A204.1 (cell line): ENCODE measurements around the gene MARCKS.
A peak's percentile ranks its signal among the peaks of the same experiment; 100 is the strongest.

Source experiments
- FAIRE-seq: peaks from 2 replicates; lab custom pipeline; 2012; peaks lifted over from hg19 to GRCh38; lab: Jason Lieb, UNC

The MARCKS gene

DNA sequence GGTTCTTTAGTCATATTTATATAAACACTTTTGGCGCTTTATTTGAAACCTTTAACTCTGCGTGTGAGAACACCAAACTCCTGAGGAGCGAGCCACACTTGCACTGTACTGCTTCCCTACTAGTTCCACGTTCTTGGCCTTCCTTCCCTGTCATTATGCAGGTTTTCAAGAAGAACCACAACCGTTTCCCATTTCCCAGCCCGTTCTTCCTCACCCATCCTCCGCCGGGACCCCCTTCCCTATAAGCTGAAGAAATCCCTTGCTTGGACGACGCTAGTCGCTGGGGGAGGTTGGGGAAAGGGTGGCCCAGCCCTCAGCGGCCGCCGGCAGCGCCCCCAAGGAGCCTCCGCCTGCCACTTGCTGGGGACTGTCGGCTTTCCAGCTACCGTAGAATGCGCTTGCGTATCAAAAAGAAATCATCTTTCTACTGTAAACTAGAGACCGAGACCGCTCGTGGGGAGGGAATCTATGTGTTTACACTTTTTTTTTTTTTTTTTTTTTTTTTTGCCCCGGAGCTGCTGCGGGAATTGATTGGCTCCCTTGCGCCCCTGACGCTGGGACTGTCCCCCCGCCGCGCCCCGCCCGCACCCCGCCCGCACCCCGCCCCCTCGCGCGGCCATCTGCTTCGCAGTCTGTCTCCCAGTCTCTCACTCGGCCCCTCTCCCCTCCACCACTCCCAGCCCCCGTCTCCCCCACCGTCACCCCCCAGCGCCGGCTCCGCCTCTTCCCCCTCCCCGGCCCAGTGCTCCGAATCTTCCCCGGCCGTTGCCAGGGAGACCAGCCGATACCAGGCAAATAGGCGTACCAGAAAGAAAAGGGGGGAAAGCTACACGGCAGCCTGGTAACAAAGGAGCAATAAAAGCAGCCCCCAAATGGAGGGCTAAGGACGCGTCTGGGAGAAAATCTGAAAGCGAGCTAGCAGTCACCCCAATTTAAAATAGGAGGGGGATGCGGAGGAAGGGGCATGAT lies 2.3 kb upstream of the MARCKS start:
- FAIRE-seq: no peak

DNA sequence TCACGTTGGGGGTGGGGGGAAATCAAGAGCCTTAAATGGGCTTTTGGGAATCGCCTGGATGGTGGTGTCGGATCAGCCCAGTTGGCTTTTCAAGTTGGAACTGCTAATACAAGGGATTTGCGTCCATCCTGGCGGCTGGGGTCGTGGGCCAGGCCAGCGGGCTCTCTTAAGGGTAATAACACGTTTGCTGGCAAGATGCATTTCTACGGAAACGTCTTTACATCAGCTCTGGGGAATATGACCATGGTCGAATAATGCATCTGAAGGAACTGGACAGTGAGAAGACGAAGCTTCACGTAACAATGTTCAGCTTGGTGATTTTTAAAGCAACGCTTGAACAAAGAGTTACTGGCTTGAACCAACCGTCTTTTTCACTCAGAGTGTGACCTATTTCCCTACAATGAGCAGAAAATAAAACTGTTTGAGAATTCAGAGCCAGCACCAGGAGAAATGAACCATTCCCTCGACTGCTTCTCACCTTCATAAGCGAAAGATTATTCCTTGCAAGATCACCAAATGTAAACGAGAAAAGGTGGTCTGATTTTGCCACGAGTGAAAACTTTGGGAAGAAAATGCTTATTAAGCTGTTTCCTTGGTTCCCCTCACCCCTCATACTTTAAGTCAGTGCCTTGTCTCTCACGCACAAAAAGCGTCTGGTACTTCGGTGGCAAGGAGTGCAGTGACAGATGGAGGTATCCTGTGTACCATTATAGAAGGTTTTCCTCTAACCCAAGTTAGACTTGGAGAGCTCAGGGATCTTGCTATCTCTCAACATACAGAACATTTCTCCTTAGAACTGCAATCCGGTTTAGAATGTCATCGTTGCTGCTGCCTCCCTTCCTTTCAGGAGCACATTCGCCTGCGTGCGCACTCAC lies 1.4 kb upstream of the MARCKS start:
- FAIRE-seq: no peak

DNA sequence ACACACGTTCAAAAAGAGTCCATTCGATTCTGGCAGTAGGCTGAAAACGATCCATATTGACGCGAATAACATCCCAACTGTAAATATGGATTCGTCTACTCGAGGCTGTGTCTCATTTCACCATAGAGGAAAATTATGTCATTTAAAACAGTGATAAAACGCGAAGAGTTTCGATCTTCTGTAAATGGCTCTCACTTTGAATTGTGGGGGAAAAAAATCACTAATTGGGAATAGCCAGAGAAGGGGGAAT lies 845 bp upstream of the MARCKS start:
- FAIRE-seq: no peak

DNA sequence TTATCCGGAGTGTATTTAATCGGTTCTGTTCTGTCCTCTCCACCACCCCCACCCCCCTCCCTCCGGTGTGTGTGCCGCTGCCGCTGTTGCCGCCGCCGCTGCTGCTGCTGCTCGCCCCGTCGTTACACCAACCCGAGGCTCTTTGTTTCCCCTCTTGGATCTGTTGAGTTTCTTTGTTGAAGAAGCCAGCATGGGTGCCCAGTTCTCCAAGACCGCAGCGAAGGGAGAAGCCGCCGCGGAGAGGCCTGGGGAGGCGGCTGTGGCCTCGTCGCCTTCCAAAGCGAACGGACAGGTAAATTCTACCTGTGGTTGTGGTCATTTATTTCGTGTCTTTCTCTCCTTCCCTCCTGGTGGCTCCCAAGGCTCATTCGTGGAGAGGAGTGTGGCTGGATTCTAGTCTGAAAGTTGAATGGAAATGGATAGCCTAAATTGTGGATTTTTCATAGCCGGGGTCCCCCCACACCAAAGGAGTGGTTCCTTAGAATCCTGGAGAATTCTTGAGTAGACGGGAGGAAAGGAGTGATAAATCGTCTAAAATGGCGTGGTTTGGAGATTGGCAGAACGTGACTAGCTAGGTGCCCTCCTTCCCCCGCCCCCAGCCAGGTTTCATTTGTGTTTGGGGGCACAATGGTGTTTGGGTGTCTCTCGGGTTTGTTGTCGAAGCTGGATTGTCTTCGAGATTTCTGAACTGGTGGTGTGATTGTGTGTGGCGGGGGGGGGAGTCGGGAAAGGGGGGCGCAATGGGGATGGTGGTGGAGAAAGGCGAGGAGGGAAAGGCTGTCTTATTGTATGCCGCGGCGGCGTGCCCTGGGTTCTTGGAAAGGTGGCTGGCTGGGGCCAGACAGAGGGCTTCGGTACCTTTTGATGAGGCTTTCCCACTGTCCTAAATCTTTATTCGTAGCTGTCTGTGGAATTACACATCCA lies 673 bp downstream of the MARCKS start:
- FAIRE-seq: no peak

DNA sequence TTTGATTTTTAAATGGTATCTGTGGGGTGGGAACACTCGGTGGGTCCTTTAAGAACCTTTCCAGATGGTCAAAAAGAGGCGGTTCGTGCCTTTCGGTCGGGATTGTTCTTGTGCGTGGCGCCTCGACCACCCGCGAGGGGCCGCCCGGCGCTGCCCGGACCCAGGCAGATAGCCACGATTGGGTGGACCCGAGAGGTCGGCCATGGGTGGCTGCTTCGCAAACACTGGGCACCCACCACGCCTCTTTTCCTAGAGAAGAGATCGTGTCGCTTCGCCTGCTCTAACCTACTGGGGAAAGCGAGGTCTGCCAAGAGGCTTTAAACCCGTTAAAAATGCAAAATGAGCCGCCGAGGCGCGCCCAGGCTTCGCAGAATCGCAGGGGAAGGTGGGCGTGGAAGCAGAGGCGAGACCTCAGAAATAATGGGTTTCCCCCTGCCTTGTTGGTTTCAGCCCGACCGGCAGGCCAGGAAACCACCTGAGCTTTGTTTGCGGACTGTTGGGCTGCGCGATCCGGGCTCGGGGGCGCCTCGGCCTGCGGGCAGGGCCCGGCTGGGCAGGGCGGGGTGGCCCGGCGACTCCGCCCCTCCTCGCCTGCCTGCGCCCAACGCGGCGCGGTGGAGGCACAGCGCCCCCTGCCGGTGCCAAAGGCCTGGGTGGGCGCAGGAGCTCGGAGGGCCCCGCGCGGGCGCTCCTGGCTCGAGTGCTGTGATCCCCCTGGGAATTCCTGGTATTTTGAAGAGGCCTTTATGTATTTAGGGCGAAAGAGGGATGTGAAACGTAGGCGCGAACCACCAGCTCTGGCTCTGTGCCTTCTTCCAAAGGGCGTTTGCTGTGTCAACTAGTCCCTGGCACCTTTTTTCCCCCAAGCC lies 1.6 kb downstream of the MARCKS start:
- no peak for FAIRE-seq

DNA sequence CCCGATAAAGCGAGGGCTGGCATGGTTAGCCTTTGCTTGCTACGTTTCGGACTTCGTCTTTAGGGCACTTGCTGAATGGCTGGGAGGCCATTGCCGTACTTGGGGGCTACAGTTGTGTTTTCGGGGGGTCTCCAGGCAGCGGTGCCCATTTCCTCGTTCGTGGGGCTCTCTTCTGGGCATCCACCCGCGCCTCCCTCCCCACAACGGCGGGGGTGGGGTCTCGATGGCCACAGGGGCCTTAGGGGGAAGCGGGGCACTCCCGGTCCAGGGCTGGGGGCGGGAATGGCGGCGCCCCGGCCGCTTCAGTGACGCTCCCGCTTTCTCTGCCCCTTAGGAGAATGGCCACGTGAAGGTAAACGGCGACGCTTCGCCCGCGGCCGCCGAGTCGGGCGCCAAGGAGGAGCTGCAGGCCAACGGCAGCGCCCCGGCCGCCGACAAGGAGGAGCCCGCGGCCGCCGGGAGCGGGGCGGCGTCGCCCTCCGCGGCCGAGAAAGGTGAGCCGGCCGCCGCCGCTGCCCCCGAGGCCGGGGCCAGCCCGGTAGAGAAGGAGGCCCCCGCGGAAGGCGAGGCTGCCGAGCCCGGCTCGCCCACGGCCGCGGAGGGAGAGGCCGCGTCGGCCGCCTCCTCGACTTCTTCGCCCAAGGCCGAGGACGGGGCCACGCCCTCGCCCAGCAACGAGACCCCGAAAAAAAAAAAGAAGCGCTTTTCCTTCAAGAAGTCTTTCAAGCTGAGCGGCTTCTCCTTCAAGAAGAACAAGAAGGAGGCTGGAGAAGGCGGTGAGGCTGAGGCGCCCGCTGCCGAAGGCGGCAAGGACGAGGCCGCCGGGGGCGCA lies 2.4 kb downstream of the MARCKS start:
- no peak for FAIRE-seq

DNA sequence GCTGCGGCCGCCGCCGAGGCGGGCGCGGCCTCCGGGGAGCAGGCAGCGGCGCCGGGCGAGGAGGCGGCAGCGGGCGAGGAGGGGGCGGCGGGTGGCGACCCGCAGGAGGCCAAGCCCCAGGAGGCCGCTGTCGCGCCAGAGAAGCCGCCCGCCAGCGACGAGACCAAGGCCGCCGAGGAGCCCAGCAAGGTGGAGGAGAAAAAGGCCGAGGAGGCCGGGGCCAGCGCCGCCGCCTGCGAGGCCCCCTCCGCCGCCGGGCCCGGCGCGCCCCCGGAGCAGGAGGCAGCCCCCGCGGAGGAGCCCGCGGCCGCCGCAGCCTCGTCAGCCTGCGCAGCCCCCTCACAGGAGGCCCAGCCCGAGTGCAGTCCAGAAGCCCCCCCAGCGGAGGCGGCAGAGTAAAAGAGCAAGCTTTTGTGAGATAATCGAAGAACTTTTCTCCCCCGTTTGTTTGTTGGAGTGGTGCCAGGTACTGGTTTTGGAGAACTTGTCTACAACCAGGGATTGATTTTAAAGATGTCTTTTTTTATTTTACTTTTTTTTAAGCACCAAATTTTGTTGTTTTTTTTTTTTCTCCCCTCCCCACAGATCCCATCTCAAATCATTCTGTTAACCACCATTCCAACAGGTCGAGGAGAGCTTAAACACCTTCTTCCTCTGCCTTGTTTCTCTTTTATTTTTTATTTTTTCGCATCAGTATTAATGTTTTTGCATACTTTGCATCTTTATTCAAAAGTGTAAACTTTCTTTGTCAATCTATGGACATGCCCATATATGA lies 3.2 kb downstream of the MARCKS start:
- FAIRE-seq: no peak

DNA sequence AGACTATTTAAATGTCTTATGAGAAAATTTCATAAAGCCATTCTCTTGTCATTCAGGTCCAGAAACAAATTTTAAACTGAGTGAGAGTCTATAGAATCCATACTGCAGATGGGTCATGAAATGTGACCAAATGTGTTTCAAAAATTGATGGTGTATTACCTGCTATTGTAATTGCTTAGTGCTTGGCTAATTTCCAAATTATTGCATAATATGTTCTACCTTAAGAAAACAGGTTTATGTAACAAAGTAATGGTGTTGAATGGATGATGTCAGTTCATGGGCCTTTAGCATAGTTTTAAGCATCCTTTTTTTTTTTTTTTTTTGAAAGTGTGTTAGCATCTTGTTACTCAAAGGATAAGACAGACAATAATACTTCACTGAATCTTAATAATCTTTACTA lies 5.0 kb downstream of the MARCKS start:
- no peak for FAIRE-seq

DNA sequence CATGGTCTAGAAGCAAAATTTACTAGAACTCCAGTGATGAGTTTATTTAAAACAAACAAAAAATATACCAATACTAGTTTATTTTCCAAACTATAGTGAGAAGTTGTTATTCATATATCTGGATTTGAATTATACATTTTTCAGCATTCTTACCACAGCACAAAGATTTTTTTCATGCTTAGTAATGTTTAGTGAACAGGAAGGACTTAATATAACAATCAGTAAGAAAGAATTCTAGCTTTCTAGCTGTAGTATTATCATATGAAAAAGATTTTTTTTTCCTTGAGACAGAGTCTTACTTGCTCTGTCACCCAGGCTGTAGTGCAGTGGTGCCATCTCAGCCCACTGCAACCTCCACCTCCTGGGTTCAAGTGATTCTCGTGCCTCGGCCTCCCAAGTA lies 13.8 kb downstream of the MARCKS start:
- no peak for FAIRE-seq

DNA sequence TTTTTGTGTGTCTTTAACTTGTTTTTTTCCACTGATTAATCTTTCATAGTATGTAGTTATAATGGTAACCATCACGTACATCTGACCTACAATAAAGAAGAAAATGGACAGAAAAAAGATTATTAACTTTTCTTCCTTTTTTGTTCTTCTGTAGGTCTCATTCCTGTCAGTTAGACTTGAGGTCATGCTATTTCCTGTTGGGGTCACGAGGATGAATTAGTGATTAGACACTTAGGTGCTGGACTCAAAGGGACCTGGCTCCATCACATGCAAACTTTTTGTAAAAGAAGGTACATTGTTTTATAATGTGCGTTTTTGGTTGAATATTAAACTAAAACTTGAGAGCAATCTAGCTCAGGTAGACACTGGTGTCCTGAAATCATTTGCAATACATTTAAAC lies 14.8 kb downstream of the MARCKS start:
- no peak for FAIRE-seq

DNA sequence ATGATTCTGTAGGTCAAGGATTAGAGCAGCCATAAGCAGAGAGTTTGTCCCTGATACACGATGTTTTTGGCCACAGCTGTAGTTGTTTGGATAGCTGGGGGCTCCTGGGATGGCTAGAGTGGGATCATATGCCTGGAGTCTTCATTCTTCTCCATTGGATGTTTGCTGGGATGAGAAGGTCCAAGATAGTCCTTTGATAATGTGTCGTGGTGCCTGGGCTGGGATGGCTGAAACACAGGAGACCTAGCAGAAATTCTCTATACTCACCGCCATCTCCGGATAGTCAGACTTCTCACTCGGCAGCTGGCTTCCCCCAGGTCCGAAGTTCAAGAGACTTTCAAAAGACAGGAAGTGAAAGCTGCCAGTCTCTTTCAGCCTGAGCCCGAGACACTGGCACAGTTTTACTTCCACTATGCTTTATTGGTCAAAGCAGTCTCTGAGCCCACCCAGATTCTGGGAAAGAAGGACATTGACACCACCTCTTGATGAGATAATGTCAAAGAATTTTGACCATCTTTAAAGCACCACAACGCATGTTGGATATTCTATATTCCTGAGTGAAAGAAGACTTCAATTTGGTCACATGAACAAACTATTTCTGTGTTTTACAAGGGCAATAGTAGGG lies 16.0 kb downstream of the MARCKS start:
- FAIRE-seq: no peak

DNA sequence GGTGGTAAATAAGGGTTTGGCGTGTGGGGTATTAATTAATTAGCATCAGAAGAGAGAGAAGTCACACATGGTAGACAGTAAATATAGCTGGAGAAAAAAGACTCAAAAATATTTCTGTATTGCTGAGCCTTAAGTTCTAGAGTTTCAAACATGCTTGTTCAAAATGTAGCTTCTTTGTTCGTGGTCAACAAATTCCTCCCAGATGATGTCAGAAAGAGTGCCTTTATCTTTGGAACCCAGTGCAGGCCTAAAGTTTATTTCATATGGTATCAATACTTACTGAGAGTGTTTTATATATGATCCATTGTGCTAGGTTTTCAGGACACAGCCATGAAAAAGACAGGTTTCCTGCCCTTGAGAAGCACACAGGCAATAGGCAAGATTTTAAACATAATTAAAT lies 18.3 kb downstream of the MARCKS start:
- FAIRE-seq: no peak

DNA sequence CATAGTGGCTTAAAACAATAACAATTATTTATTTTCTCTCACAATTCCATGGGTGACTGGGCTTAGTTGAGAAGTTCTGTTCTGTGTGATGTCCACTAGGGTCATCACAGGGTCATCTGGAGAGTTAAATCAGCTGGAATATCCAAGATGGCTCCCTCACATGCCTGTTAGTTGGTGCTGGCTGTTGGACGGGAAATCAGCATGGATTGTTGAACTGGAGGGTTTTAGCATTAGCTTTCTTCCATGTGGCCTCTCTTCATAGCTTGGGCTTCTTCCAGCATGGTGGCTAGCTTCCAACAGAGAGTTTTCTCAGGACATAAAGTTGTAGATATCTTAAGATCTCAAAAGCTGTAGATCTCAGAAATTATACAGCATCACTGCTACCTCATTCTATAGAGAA lies 19.6 kb downstream of the MARCKS start:
- no peak for FAIRE-seq

DNA sequence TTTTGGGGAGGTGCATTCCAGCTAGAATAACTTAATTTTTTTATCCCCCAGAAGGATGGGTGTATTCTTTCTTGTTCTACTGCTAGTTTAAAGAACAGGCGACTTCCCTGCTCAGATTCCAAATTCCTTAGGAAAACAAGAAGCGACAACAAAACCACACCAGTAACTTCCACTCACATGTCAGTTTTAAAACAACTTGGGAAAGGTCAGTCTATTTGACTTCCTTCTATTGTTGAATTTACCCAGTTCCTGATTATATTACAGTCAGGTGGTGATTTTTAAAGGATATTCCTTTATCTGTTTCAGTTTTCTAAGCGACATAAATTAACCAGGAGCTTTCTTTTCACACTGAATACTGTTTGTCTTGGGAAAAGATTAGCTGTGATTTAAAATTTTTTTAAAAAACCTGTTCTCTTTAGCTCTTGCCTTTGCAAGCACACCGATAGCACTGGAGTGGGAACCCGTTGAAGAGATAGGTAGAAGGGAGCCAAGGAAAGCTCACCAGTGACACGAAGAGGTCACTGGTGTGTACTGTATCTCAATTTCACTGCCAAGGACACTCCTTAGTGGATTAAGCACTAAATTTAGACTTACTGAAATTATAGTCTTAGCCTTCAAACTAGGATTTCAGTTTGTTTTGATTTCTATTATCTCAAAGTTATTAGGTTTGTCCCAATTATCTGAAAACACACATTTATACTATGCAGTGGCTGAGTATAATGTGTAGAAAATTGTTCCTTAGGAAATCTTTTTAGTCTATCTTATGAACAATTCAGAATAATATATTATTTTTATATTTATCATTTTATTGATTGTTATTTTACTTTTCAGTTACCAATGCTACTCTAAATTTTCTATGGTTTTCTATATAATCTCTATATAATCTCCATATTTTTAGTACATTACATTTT lies 22.3 kb downstream of the MARCKS start:
- FAIRE-seq: peak; percentile 78

DNA sequence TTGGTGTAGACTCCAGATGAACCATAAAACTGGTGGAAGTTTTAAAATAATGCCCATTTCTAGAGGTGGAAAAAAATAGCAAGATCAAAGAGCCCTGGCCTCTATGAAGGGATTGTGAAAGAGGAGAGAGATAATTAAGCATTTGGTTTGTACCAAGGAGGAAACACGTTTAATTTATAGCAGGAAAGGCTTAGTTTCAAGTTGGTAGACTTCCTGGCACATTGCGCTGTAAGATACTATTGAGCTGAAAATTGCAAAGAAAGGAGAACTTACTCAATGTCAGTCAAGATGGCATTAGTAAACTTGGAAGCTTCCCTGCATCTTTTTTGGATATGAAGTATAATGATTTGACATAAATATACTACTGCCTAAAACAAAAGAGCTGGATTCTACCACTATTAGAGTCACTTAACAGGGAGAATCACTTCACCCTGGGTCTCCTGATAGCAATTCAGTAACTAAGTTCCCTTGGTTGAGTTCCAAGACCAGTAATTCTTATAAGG lies 24.4 kb downstream of the MARCKS start:
- FAIRE-seq: no peak

DNA sequence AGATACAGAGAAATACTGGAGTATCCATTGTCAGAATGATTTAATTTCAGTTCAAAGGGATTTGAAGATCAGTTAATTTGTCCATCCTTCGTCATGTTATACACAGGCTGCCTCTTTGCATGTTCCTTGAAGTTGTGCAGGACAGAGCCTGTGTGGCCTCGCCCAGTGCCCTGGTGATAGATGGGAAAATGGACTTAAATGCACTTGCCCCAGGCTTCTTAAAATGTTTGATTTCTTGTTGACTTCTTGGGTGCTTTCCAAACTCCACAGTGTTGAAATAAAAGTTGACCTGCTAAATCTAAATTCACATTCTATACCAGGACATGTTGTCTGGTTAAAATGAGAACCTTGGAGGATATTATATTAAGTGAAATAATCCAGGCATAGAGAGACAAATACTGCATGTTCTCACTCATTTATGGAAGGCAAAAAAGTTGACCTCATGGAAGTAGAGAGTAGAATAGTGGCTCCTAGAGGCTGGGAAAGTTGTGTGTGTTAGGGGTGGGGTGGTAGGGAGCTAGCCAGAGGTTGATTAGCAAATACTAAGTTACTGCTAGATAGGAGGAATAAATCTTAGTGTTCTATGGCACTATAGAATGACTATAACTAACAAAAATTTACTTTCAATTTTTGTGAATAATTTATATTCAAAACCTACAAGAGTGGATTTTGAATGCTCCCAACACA lies 25.3 kb downstream of the MARCKS start:
- FAIRE-seq: no peak

DNA sequence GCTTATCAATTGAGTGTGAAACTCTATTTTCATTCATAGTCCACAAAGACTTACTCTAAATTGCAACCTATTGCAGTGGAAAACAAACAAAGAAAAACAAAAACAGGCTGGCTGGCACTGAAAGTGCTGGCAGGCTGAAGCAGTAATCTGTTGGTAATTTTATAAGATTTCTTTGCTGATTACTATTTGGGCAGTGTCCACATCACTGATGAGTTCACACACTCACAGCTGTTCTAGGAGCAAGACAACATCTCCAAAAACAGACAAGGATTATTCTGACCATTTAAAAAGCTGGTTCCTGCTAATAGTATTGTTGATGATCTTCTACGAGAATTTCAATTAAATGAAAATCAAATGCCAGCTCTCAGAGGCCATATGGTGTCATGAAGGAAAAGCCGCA lies 26.9 kb downstream of the MARCKS start:
- FAIRE-seq: no peak
